GM18505 (cell line): ENCODE data around the gene HDAC7.

Experiments used
- ATAC-seq: cut with Tn5 transposase; IDR thresholded peaks from one replicate; pipeline ENCODE4 v1.9.1; 2021; ENCODE audit not compliant: unreplicated experiment
- POLR2A ChIP-seq: IDR thresholded peaks from 4 replicates; pipeline ENCODE4 v1.6.1; 2011; ENCODE audit warnings: borderline replicate concordance; ENCODE audit not compliant: insufficient read depth, insufficient read length; ENCODE audit errors: extremely low read depth

Gene HDAC7

GRCh38 chr12:47808050-47808449, 11.7 kb downstream of the HDAC7 start:
- ATAC-seq: no peak
- TF ChIP-seq POLR2A: no peak

GRCh38 chr12:47807338-47807737, 12.4 kb downstream of the HDAC7 start:
- ATAC-seq: no peak
- TF ChIP-seq POLR2A: no peak

- ATAC-seq: no peak
- TF ChIP-seq POLR2A: no peak
These were observed 14.3 kb downstream of the HDAC7 start for GRCh38 chr12:47805417-47805816.

- ATAC-seq: no peak
- TF ChIP-seq POLR2A: no peak
These were observed 15.5 kb downstream of the HDAC7 start for GRCh38 chr12:47804171-47804570.

- ATAC-seq: no peak
- no peak for TF ChIP-seq POLR2A
These were observed 16.4 kb downstream of the HDAC7 start for GRCh38 chr12:47803191-47803875.

- no peak for ATAC-seq
- no peak for TF ChIP-seq POLR2A
These were observed 17.4 kb downstream of the HDAC7 start for GRCh38 chr12:47802312-47802711.

- ATAC-seq: no peak
- no peak for TF ChIP-seq POLR2A
These were observed 17.8 kb downstream of the HDAC7 start for GRCh38 chr12:47801904-47802246.

- no peak for TF ChIP-seq POLR2A
- no peak for ATAC-seq
These were observed 18.4 kb downstream of the HDAC7 start for GRCh38 chr12:47801170-47801903.

GRCh38 chr12:47800582-47800981, 19.1 kb downstream of the HDAC7 start:
- TF ChIP-seq POLR2A: no peak
- ATAC-seq: no peak

GRCh38 chr12:47799357-47799955, 20.2 kb downstream of the HDAC7 start:
- ATAC-seq: no peak
- no peak for TF ChIP-seq POLR2A

GRCh38 chr12:47798382-47798948, 21.2 kb downstream of the HDAC7 start:
- no peak for ATAC-seq
- no peak for TF ChIP-seq POLR2A

GRCh38 chr12:47797441-47797840, 22.3 kb downstream of the HDAC7 start:
- no peak for ATAC-seq
- TF ChIP-seq POLR2A: no peak

- no peak for ATAC-seq
- no peak for TF ChIP-seq POLR2A
These were observed 23.8 kb downstream of the HDAC7 start for GRCh38 chr12:47795814-47796411.
